Suprapubic skin (tissue), 4 donors: ENCODE results near the gene KCND1. TPM values are rescaled to one million over a fixed set of nuclear protein-coding genes. Genes with fewer than 3 reads are reported as not detected.

ENCODE experiments used
- DNase-seq, 2 donors: peaks; one replicate each; pipeline ENCODE4 v3.0.0-alpha.2; 2019; ENCODE audit warnings: low spot score in 2 of 2
- H3K27ac ChIP-seq: fragments of 200-600 bp; sonication (generic); one replicate; pipeline ENCODE4 v1.5.1; 2019
- H3K27me3 ChIP-seq: fragments of 200-600 bp; sonication (generic); one replicate; pipeline ENCODE4 v1.5.1; 2019
- H3K36me3 ChIP-seq: fragments of 200-600 bp; sonication (generic); one replicate; pipeline ENCODE4 v1.5.1; 2019
- H3K4me1 ChIP-seq: fragments of 200-600 bp; sonication (generic); one replicate; pipeline ENCODE4 v1.5.1; 2019
- H3K4me3 ChIP-seq: fragments of 200-600 bp; sonication (generic); one replicate; pipeline ENCODE4 v1.5.1; 2019; ENCODE audit warnings: mild to moderate bottlenecking
- H3K9me3 ChIP-seq: fragments of 200-600 bp; sonication (generic); one replicate; pipeline ENCODE4 v1.5.1; 2019
- CTCF ChIP-seq, 2 donors: fragments of 200-600 bp in 1 of 2; fragments of 450-650 bp in 1 of 2; sonication (generic) in 1 of 2; IDR thresholded peaks; one replicate each; pipeline ENCODE4 v1.5.1; 2016 to 2019; ENCODE audit warnings: antibody characterized with exemption in 2 of 2, mild to moderate bottlenecking in 1 of 2, moderate library complexity in 1 of 2
- EP300 ChIP-seq: sonication (generic); formaldehyde crosslinking; IDR thresholded peaks from one replicate; pipeline ENCODE4 v1.6.1; 2017; ENCODE audit warnings: antibody characterized with exemption
- POLR2A ChIP-seq, 2 donors: fragments of 450-650 bp; IDR thresholded peaks; one replicate each; pipeline ENCODE4 v1.6.1; 2017; ENCODE audit warnings: antibody characterized with exemption in 2 of 2, mild to moderate bottlenecking in 2 of 2, moderate library complexity in 2 of 2
- POLR2AphosphoS5 ChIP-seq, 3 donors: sonication (generic); formaldehyde crosslinking; IDR thresholded peaks; one replicate each; pipeline ENCODE4 v1.6.1; 2017; ENCODE audit warnings: antibody characterized with exemption in 3 of 3
- WGBS: methylation state at CpG from one replicate; pipeline ENCODE4 v1.1.5; 2018; 5-methylcytosine and 5-hydroxymethylcytosine counted together
- total RNA-seq, 4 donors: library from RNA; depleted of rRNA; stranded (reverse); fragments of >200 nt; gene quantifications; one replicate each; pipeline ENCODE4 v1.1.0, GENCODE V29; 2016

Gene KCND1
- total RNA-seq, 4 donors from 2014 or later, result 0.55 to 2.8 (median 1.3) TPM

- DNase-seq, result no peak
- Histone ChIP-seq H3K36me3 (peaks cover 22% of the 10 kb centered on the region), H3K27me3 (no peaks in the 10 kb centered on the region), H3K27ac (peak overlapping the region; percentile 81), H3K9me3 (no peaks in the 10 kb centered on the region), H3K4me1 (peaks cover 28% of the 10 kb centered on the region), H3K4me3 (peak overlapping the region; percentile 66)
- 38% methylated on average over 7 of the region's 15 CpGs for WGBS
- no peak for TF ChIP-seq EP300
- TF ChIP-seq POLR2A (IDR thresholded peaks at IDR 0.05), result no peak
- no peak for TF ChIP-seq CTCF (IDR thresholded peaks at IDR 0.05)
- no peak for TF ChIP-seq POLR2AphosphoS5 (IDR thresholded peaks at IDR 0.05)
Measured at GRCh38 chrX:48919360-48919841, 52.2 kb downstream of the KCND1 start.

- H3K27ac ChIP-seq, result peak within 1 kb of the TSS; percentile 81
- DNase-seq, result peak; percentile 92 to 93
- WGBS, result 44% methylated on average over 6 of the region's 55 CpGs
- H3K9me3 ChIP-seq, result no peaks in the 10 kb centered on the region
- peak within 1 kb of the TSS; percentile 66 for H3K4me3 ChIP-seq
- peak in 2 of 3 donors; percentile 31 to 38 for TF ChIP-seq POLR2AphosphoS5 (IDR thresholded peaks at IDR 0.05)
- TF ChIP-seq CTCF (IDR thresholded peaks at IDR 0.05), result no peak
- peak; percentile 81 to 89 for TF ChIP-seq POLR2A (IDR thresholded peaks at IDR 0.05)
- TF ChIP-seq EP300, result no peak
- peaks cover 28% of the 10 kb centered on the region for H3K4me1 ChIP-seq
- peaks cover 19% of the 10 kb centered on the region for H3K36me3 ChIP-seq
- no peaks in the 10 kb centered on the region for H3K27me3 ChIP-seq
Measured at GRCh38 chrX:48918643-48919340, 52.9 kb downstream of the KCND1 start, which contains the start of gene PIM2. Gene PIM2, minus strand, starts transcription at chrX:48919024. Its CDS starts 190 bp downstream, at chrX:48918834.

- Histone ChIP-seq H3K27me3 (no peaks in the 10 kb centered on the region), H3K27ac (peak overlapping the region; percentile 81), H3K4me1 (peaks cover 28% of the 10 kb centered on the region), H3K4me3 (peak overlapping the region; percentile 66), H3K36me3 (peaks cover 14% of the 10 kb centered on the region), H3K9me3 (no peaks in the 10 kb centered on the region)
- TF ChIP-seq EP300 (no peak), POLR2AphosphoS5 (IDR thresholded peaks at IDR 0.05) (no peak), POLR2A (IDR thresholded peaks at IDR 0.05) (no peak), CTCF (IDR thresholded peaks at IDR 0.05) (no peak)
- 30% methylated on average over 9 of the region's 23 CpGs for WGBS
- DNase-seq, result no peak
Measured at GRCh38 chrX:48918301-48918642, 53.4 kb downstream of the KCND1 start.

GRCh38 chrX:48917139-48918001 lies 54.3 kb downstream of the KCND1 start:
- WGBS, result 60% methylated on average over 11 of the region's 27 CpGs
- Histone ChIP-seq H3K9me3 (no peaks in the 10 kb centered on the region), H3K27ac (peak overlapping the region; percentile 81), H3K4me1 (peaks cover 33% of the 10 kb centered on the region), H3K4me3 (peak overlapping the region; percentile 66), H3K27me3 (no peaks in the 10 kb centered on the region), H3K36me3 (peaks cover 5% of the 10 kb centered on the region)
- TF ChIP-seq POLR2AphosphoS5 (IDR thresholded peaks at IDR 0.05) (no peak), CTCF (IDR thresholded peaks at IDR 0.05) (peak; percentile 91 to 94)
- DNase-seq, result peak; percentile 91 to 93
